Mesothelial cell of epicardium (in vitro differentiated cells): ENCODE results near the gene RNPS1. TPM values are rescaled to one million over a fixed set of nuclear protein-coding genes. Genes with fewer than 3 reads are reported as not detected.

Experiments
- DNase-seq, 2 experiments: peaks; one replicate each; pipeline ENCODE4 v3.0.0; 2021; ENCODE audit warnings: low spot score in 2 of 2; ENCODE audit not compliant: unreplicated experiment in 2 of 2
- H3K27ac Mint-ChIP-seq: 2 replicates; pipeline ENCODE4 v1.8.0; 2021; ENCODE audit warnings: mixed read lengths
- H3K27me3 Mint-ChIP-seq: 2 replicates; pipeline ENCODE4 v1.8.0; 2021; ENCODE audit warnings: low read depth, mixed read lengths
- H3K36me3 Mint-ChIP-seq: 2 replicates; pipeline ENCODE4 v1.8.0; 2021; ENCODE audit warnings: mixed read lengths
- H3K4me1 Mint-ChIP-seq: 2 replicates; pipeline ENCODE4 v1.8.0; 2021; ENCODE audit warnings: mixed read lengths
- H3K4me3 Mint-ChIP-seq: 2 replicates; pipeline ENCODE4 v1.8.0; 2021; ENCODE audit warnings: mild to moderate bottlenecking, moderate library complexity, mixed read lengths
- H3K9me3 Mint-ChIP-seq: 2 replicates; pipeline ENCODE4 v1.8.0; 2021; ENCODE audit warnings: mixed read lengths
- total RNA-seq: library from RNA; stranded (reverse); gene quantifications from 3 replicates; pipeline ENCODE4 v1.2.1, GENCODE V29; 2021
- TF ChIP-seq, protein P1 (sequence below): fragments of 200-600 bp; sonication (generic); IDR thresholded peaks from one replicate; pipeline ENCODE4 v1.5.0; 2021; ENCODE audit warnings: antibody characterized with exemption; ENCODE audit not compliant: unreplicated experiment

RNPS1 gene, protein sequence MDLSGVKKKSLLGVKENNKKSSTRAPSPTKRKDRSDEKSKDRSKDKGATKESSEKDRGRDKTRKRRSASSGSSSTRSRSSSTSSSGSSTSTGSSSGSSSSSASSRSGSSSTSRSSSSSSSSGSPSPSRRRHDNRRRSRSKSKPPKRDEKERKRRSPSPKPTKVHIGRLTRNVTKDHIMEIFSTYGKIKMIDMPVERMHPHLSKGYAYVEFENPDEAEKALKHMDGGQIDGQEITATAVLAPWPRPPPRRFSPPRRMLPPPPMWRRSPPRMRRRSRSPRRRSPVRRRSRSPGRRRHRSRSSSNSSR
- total RNA-seq, result 229 to 243 TPM (median 229 TPM) in 3 replicates

DNA sequence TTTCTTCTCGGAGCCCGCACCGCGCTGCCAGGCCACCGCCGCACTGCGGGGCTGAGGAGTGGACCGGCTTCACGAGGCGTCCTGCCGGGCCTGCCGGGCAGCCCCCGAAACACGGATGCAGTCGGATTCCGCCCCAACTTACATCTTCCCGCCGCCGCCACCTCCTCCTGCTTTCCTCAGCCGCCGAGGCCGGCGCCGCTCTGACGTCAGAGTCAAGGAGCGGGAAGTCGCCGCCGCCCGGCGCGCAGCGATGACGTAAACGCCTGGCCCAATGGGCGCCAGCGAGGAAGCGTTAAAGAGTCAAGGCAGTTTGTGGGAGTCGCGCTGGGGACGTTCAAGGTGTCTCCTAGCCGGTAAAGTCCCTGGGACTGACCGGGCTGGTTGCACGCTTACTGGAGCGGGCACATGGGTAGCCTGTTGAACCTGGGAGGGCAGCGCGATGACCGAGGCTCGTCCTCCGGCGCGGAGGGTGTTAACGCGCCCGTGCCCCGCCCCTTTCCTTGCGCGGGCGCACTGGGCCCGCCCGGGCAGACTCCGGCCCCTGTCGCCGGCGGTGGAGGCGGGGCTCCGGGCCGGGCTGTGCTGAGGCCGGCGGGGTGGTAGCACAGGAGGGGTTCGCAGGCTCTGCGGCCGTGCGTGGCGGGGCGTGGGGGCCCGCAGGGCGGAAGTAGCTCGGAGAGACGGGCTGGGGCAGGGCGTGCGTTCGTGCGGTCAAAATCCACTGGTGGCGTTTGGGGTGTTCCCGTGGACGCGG is at the start of gene RNPS1:
TSS of gene RNPS1 (minus strand) at position 214 of the 754 bp plus-strand sequence. CDS start 3,483 bp downstream, outside the sequence.
- Mint-ChIP-seq H3K9me3 (no peaks in the 10 kb centered on the region), H3K4me3 (peak within 1 kb of the TSS; percentile 93), H3K36me3 (no peaks in the 10 kb centered on the region), H3K27ac (peak within 1 kb of the TSS; percentile 99), H3K4me1 (peaks cover 28% of the 10 kb centered on the region), H3K27me3 (no peaks in the 10 kb centered on the region)
- TF ChIP-seq, protein P1, sequence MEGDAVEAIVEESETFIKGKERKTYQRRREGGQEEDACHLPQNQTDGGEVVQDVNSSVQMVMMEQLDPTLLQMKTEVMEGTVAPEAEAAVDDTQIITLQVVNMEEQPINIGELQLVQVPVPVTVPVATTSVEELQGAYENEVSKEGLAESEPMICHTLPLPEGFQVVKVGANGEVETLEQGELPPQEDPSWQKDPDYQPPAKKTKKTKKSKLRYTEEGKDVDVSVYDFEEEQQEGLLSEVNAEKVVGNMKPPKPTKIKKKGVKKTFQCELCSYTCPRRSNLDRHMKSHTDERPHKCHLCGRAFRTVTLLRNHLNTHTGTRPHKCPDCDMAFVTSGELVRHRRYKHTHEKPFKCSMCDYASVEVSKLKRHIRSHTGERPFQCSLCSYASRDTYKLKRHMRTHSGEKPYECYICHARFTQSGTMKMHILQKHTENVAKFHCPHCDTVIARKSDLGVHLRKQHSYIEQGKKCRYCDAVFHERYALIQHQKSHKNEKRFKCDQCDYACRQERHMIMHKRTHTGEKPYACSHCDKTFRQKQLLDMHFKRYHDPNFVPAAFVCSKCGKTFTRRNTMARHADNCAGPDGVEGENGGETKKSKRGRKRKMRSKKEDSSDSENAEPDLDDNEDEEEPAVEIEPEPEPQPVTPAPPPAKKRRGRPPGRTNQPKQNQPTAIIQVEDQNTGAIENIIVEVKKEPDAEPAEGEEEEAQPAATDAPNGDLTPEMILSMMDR, result no peak
- DNase-seq, result peak; percentile 98

GRCh38 chr16:2317231-2318020 is 49.5 kb upstream of the RNPS1 start:
- peaks cover under 1% of the 10 kb centered on the region for H3K4me1 Mint-ChIP-seq
- H3K9me3 Mint-ChIP-seq, result no peaks in the 10 kb centered on the region
- TF ChIP-seq, protein P1, result no peak
- DNase-seq, result no peak
- no peak overlapping the region for H3K27ac Mint-ChIP-seq
- peaks cover 40% of the 10 kb centered on the region for H3K27me3 Mint-ChIP-seq
- no peaks in the 10 kb centered on the region for H3K36me3 Mint-ChIP-seq
- H3K4me3 Mint-ChIP-seq, result no peak overlapping the region

- peaks cover 16% of the 10 kb centered on the region for H3K27me3 Mint-ChIP-seq
- H3K9me3 Mint-ChIP-seq, result no peaks in the 10 kb centered on the region
- H3K4me3 Mint-ChIP-seq, result no peak overlapping the region
- DNase-seq, result no peak
- H3K36me3 Mint-ChIP-seq, result no peaks in the 10 kb centered on the region
- H3K4me1 Mint-ChIP-seq, result no peaks in the 10 kb centered on the region
- H3K27ac Mint-ChIP-seq, result no peak overlapping the region
- TF ChIP-seq, protein P1, result no peak
Observed at GRCh38 chr16:2308089-2308962, 40.4 kb upstream of the RNPS1 start.

DNA sequence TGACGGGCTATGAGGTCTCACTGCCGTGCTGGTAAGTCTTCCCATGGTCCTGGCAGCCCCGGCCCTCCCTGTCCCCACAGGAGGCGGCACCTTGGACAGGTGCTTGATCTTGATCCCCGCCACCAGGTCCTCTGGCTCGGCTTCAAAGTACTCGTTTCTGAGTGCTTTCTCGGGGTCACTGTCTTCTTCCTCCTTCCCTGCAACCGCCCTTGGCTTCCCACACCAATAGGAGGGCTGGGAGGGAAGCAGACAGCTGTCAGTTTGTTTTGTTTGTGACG is 31.9 kb upstream of the RNPS1 start:
- no peak for DNase-seq

More for the DNA sequence above, 31.9 kb upstream of the RNPS1 start:
- Mint-ChIP-seq H3K4me3 (no peak overlapping the region), H3K27me3 (peaks cover 6% of the 10 kb centered on the region), H3K36me3 (no peaks in the 10 kb centered on the region), H3K9me3 (no peaks in the 10 kb centered on the region), H3K27ac (no peak overlapping the region), H3K4me1 (no peaks in the 10 kb centered on the region)
- TF ChIP-seq, protein P1, result no peak
